ENCODE data around the gene STX8. TPM values are rescaled to one million over a fixed set of nuclear protein-coding genes. Genes with fewer than 3 reads are reported as not detected.

Gene STX8
- total RNA-seq, 4 donors from 2014 or later: 22.0 to 67.3 (median 46.5) TPM

DNA sequence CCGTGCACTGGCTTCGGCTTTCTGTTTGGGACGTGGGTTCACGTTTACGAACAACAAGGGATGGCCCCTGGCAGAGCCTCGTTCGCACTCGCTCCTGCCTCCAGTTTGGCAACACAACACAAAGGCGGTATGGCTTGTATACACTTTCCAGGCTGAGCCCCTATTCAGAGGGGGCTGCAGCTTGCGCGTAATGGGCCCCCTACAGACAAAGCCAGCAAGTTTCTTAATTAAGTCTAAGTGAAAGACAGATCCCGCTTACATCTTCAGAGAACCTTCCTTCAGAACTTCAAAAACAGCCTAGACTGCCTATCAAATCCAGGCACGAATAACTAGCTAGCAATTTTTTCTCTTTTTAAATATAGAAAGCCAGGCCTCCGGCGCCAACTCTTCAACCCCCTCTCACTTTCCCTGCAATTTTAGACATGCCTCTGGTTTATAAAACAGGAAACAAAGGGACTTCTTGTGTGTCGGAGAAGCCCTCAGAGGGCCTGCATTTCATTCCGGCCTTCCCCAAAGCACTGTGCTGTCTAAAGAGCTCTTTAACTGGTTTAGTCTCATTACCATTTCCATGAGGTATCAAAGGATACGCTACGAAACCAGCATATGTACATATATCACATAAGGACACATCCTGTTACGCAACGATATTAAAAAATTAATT lies 244.9 kb downstream of the STX8 start:
- DNase-seq: no peak
- no peaks in the 10 kb centered on the region for H3K36me3 ChIP-seq
- no peak for TF ChIP-seq POLR2A (IDR thresholded peaks at IDR 0.05)
- TF ChIP-seq, protein P1, sequence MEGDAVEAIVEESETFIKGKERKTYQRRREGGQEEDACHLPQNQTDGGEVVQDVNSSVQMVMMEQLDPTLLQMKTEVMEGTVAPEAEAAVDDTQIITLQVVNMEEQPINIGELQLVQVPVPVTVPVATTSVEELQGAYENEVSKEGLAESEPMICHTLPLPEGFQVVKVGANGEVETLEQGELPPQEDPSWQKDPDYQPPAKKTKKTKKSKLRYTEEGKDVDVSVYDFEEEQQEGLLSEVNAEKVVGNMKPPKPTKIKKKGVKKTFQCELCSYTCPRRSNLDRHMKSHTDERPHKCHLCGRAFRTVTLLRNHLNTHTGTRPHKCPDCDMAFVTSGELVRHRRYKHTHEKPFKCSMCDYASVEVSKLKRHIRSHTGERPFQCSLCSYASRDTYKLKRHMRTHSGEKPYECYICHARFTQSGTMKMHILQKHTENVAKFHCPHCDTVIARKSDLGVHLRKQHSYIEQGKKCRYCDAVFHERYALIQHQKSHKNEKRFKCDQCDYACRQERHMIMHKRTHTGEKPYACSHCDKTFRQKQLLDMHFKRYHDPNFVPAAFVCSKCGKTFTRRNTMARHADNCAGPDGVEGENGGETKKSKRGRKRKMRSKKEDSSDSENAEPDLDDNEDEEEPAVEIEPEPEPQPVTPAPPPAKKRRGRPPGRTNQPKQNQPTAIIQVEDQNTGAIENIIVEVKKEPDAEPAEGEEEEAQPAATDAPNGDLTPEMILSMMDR (IDR thresholded peaks at IDR 0.05): no peak
- intact Hi-C loops (cut with DNase I; ENCODE audit: low total_unique reads): no loop called here
- no peaks in the 10 kb centered on the region for H3K9me3 ChIP-seq
- H3K4me3 ChIP-seq: no peak overlapping the region
- H3K27me3 ChIP-seq: no peaks in the 10 kb centered on the region
- no peak overlapping the region for H3K27ac ChIP-seq
- H3K4me1 ChIP-seq: no peaks in the 10 kb centered on the region

DNA sequence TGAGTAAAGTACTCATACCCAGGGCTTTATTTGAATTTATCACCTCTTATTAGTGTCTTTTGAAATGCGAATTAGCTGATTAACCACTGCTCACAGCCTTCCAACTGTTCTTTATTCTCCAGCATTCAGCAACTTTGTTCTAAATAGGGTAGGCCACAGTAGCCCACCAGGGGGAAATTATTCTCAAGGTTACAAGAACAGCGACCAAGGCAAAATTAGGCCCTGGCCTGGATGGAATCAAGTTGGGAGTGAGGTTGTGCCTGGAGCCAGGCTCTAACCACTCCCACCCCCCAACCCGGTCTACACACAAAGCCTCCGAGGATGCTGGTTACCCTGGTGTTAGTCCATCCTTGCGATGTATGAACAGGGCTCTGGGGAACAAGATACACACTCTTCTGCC lies 245.5 kb downstream of the STX8 start:
- H3K36me3 ChIP-seq: no peaks in the 10 kb centered on the region
- H3K27me3 ChIP-seq: no peaks in the 10 kb centered on the region
- TF ChIP-seq POLR2A (IDR thresholded peaks at IDR 0.05): no peak
- TF ChIP-seq, protein P1 (IDR thresholded peaks at IDR 0.05): no peak
- H3K4me3 ChIP-seq: no peak overlapping the region
- no peaks in the 10 kb centered on the region for H3K4me1 ChIP-seq
- intact Hi-C loops (cut with DNase I; ENCODE audit: low total_unique reads): no loop called here
- H3K9me3 ChIP-seq: no peaks in the 10 kb centered on the region
- no peak overlapping the region for H3K27ac ChIP-seq
- DNase-seq: no peak

DNA sequence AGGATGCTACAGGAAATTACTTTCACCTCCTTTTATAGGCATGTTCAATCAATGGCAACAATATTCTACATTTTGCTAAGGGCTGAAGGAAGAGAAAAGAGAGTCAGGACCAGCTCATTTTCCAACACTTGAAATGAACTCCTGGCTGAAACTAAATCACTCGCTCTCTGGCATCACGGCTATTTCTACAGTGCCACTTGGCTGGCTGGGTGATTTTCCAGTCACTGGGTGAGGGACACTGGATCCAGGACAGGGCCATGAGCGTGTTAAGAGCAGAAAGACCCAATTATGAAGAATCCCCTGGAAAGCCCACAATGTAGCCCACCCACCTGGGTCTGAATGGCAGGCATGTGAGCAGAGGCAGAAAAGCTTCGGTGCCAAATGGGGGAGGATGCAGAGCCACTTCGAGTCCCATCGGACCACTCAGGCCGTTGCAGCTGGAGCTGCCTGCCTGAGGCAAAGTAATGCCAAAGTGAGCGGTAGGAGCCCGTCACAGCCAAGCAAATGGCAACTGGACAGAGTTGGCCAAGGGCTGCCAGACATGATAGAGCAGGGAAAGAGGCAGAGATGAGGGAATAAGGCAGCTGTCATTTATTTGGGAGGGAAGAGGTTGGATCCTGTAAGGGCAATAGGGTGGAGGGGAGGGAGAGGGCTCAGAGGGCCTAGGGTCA lies 246.2 kb downstream of the STX8 start:
- TF ChIP-seq, protein P1 (IDR thresholded peaks at IDR 0.05): no peak
- TF ChIP-seq POLR2A (IDR thresholded peaks at IDR 0.05): no peak
- Histone ChIP-seq H3K4me1 (no peaks in the 10 kb centered on the region), H3K9me3 (no peaks in the 10 kb centered on the region), H3K4me3 (no peak overlapping the region), H3K27ac (no peak overlapping the region), H3K36me3 (no peaks in the 10 kb centered on the region), H3K27me3 (no peaks in the 10 kb centered on the region)
- intact Hi-C loops (cut with DNase I; ENCODE audit: low total_unique reads): no loop called here
- DNase-seq: no peak

DNA sequence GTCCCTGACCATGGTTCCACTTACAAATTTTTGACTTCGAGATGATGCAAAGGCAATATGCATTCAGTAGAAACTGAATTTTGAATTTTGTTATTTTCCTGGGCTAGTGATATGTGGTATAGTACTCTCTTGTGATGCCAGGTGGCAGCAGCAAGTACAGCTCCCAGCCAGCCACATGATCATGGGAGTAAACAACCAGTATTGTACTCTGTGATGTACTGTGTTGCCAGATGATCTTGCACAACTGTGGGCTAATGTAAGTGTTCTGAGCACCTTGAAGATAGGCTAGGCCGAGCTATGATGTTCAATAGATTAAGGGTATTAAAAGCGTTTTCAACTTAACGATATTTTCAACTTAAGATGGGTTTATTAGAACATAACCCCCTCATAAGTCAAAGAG lies 250.8 kb downstream of the STX8 start:
- Histone ChIP-seq H3K4me3 (no peak overlapping the region), H3K36me3 (no peaks in the 10 kb centered on the region), H3K9me3 (no peaks in the 10 kb centered on the region), H3K27me3 (no peaks in the 10 kb centered on the region), H3K27ac (no peak overlapping the region), H3K4me1 (no peaks in the 10 kb centered on the region)
- no peak for TF ChIP-seq POLR2A (IDR thresholded peaks at IDR 0.05)
- TF ChIP-seq, protein P1 (IDR thresholded peaks at IDR 0.05): no peak
- no peak for DNase-seq
- intact Hi-C loops (cut with DNase I; ENCODE audit: low total_unique reads): no loop called here

DNA sequence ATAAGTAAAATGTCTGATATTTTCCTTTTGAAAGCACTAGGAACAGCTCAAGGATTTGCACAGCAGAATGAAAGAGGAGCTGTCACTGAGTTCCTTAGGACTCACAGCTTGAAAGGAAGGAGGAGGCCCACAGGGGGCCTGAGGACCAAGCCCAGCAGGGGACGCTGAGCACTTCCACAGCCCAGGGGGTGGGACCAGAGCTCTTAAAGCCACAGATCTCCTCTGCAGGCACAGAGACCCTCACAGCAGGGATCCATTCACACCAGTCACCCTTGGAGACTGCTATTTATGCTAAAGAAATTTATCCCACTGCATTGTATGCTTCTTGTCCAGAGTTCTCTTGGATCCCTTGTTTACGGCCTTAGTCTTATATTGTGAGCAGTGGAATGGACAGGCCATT lies 253.3 kb downstream of the STX8 start:
- Histone ChIP-seq H3K36me3 (no peaks in the 10 kb centered on the region), H3K4me3 (no peak overlapping the region), H3K27me3 (no peaks in the 10 kb centered on the region), H3K9me3 (no peaks in the 10 kb centered on the region), H3K27ac (no peak overlapping the region), H3K4me1 (no peaks in the 10 kb centered on the region)
- no peak for TF ChIP-seq POLR2A (IDR thresholded peaks at IDR 0.05)
- TF ChIP-seq, protein P1 (IDR thresholded peaks at IDR 0.05): no peak
- no peak for DNase-seq
- intact Hi-C loops (cut with DNase I; ENCODE audit: low total_unique reads): no loop called here
